Measurements from ENCODE around the gene RAB9B. TPM values are rescaled to one million over a fixed set of nuclear protein-coding genes. Genes with fewer than 3 reads are reported as not detected.
A peak's percentile ranks its signal among the peaks of the same experiment; 100 is the strongest.
"Not testable (repeated sequence)": the region's sequence is repeated elsewhere in the genome, so short reads cannot be mapped to it uniquely, and the experiment has no call there.

RAB9B gene
- total RNA-seq, 6 experiments from 2014 or later, result 0.14 to 0.40 (median 0.25) TPM

- Mint-ChIP-seq H3K4me3 (no peak overlapping the region), H3K27me3 (ENCODE audit: insufficient read depth) (no peaks in the 10 kb centered on the region), H3K9me3 (no peaks in the 10 kb centered on the region), H3K36me3 (ENCODE audit: low read depth) (no peaks in the 10 kb centered on the region), H3K4me1 (ENCODE audit: low read depth) (peaks cover 11% of the 10 kb centered on the region), H3K27ac (no peak overlapping the region)
- no peak for TF ChIP-seq CTCF (IDR thresholded peaks at IDR 0.05)
- no peak for DNase-seq
Measured at GRCh38 chrX:103825881-103826280, 6.2 kb downstream of the RAB9B start.

- no peaks in the 10 kb centered on the region for H3K27me3 Mint-ChIP-seq (ENCODE audit: insufficient read depth)
- peaks cover 11% of the 10 kb centered on the region for H3K4me1 Mint-ChIP-seq (ENCODE audit: low read depth)
- no peak overlapping the region for H3K4me3 Mint-ChIP-seq
- DNase-seq, result peak; percentile 6
- no peak for TF ChIP-seq CTCF (IDR thresholded peaks at IDR 0.05)
- H3K9me3 Mint-ChIP-seq, result no peaks in the 10 kb centered on the region
- no peak overlapping the region; the same call in 1 of the 2 replicates for H3K27ac Mint-ChIP-seq
- H3K36me3 Mint-ChIP-seq (ENCODE audit: low read depth), result no peaks in the 10 kb centered on the region
Measured at GRCh38 chrX:103823591-103823990, 8.5 kb downstream of the RAB9B start.

GRCh38 chrX:103820802-103821201, 11.3 kb downstream of the RAB9B start:
- H3K27me3 Mint-ChIP-seq (ENCODE audit: insufficient read depth); H3K9me3 Mint-ChIP-seq; H3K4me3 Mint-ChIP-seq; H3K27ac Mint-ChIP-seq; DNase-seq; H3K36me3 Mint-ChIP-seq (ENCODE audit: low read depth): not testable (repeated sequence)
- H3K4me1 Mint-ChIP-seq (ENCODE audit: low read depth), result peaks cover 11% of the 10 kb centered on the region

- H3K36me3 Mint-ChIP-seq (ENCODE audit: low read depth), result no peaks in the 10 kb centered on the region
- no peak for DNase-seq
Measured at GRCh38 chrX:103818842-103819619, 13.0 kb downstream of the RAB9B start.

DNA sequence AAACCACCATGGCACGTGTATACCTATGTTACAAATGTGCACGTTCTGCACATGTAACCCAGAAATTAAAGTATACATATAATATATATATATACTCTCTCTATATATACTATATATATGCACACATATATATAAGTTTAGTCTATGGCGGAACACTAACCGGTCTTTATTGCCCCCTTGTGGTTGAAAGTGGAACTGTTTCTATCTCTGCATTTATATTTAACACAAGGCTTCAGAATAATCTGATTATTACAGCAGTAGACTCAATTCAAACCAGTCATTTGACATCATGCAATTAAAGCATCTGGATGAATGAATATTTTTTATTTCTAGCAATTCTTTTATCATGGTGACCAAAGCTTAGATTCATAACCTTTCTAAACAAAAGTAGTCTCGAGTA, 14.6 kb downstream of the RAB9B start:
- Mint-ChIP-seq H3K9me3 (no peaks in the 10 kb centered on the region), H3K27me3 (ENCODE audit: insufficient read depth) (peaks cover 5% of the 10 kb centered on the region; the same call in 1 of the 2 replicates), H3K36me3 (ENCODE audit: low read depth) (no peaks in the 10 kb centered on the region), H3K4me1 (ENCODE audit: low read depth) (no peaks in the 10 kb centered on the region), H3K4me3 (no peak overlapping the region), H3K27ac (no peak overlapping the region)
- TF ChIP-seq CTCF (IDR thresholded peaks at IDR 0.05), result peak; percentile 85
- DNase-seq, result peak; percentile 7

More at GRCh38 chrX:103818842-103819619, 13.0 kb downstream of the RAB9B start:
- no peak overlapping the region for H3K27ac Mint-ChIP-seq
- H3K4me3 Mint-ChIP-seq, result no peak overlapping the region
- peaks cover 4% of the 10 kb centered on the region; the same call in 1 of the 2 replicates for H3K27me3 Mint-ChIP-seq (ENCODE audit: insufficient read depth)
- TF ChIP-seq CTCF (IDR thresholded peaks at IDR 0.05), result no peak
- H3K9me3 Mint-ChIP-seq, result no peaks in the 10 kb centered on the region
- peaks cover 8% of the 10 kb centered on the region for H3K4me1 Mint-ChIP-seq (ENCODE audit: low read depth)

DNA sequence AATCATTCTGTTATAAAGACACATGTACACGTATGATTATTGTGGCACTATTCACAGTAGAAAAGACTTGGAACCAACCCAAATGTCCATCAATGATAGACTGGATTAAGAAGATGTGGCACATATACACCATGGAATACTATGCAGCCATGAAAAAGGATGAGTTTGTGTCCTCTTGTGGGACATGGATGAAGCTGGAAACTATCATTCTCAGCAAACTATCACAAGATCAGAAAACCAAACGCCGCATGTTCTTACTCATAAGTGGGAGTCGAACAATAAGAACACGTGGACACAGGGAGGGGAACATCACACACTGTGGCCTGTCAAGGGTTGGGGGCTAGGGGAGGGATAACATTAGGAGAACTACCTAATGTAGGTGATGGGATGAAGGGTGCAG, 15.0 kb downstream of the RAB9B start:
- not testable (repeated sequence) for DNase-seq; H3K9me3 Mint-ChIP-seq; H3K27me3 Mint-ChIP-seq (ENCODE audit: insufficient read depth); H3K4me1 Mint-ChIP-seq (ENCODE audit: low read depth); H3K36me3 Mint-ChIP-seq (ENCODE audit: low read depth); H3K27ac Mint-ChIP-seq; H3K4me3 Mint-ChIP-seq
